Immature natural killer cell (primary cell): ENCODE data around the gene CENPH. TPM values are rescaled to one million over a fixed set of nuclear protein-coding genes. Genes with fewer than 3 reads are reported as not detected.
A peak's percentile ranks its signal among the peaks of the same experiment; 100 is the strongest.
"Not testable (repeated sequence)": the region's sequence is repeated elsewhere in the genome, so short reads cannot be mapped to it uniquely, and the experiment has no call there.

Experiments
- DNase-seq, 3 donors: peaks; one replicate each; pipeline ENCODE4 v3.0.0; 2022; ENCODE audit warnings: mixed read lengths in 1 of 3
- H3K27ac Mint-ChIP-seq, 6 donors: one replicate each; pipeline ENCODE4 v1.8.0; 2020; ENCODE audit warnings: mixed read lengths in 6 of 6, mild to moderate bottlenecking in 5 of 6, inconsistent platforms in 4 of 6, moderate library complexity in 3 of 6
- H3K27me3 Mint-ChIP-seq, 3 donors: one replicate each; pipeline ENCODE4 v1.8.0; 2020 to 2021; ENCODE audit warnings: low read depth in 3 of 3, mild to moderate bottlenecking in 3 of 3, mixed read lengths in 3 of 3, moderate library complexity in 3 of 3, inconsistent platforms in 1 of 3
- H3K36me3 Mint-ChIP-seq, 3 donors: one replicate each; pipeline ENCODE4 v1.8.0; 2020; ENCODE audit warnings: mixed read lengths in 3 of 3, inconsistent platforms in 2 of 3, mild to moderate bottlenecking in 2 of 3
- H3K4me1 Mint-ChIP-seq, 2 donors: one replicate each; pipeline ENCODE4 v1.8.0; 2020; ENCODE audit warnings: inconsistent platforms in 2 of 2, mild to moderate bottlenecking in 2 of 2, mixed read lengths in 2 of 2, moderate library complexity in 1 of 2
- H3K4me3 Mint-ChIP-seq, 5 donors: one replicate each; pipeline ENCODE4 v1.8.0; 2020; ENCODE audit warnings: mild to moderate bottlenecking in 5 of 5, mixed read lengths in 5 of 5, inconsistent platforms in 3 of 5, moderate library complexity in 3 of 5
- H3K9me3 Mint-ChIP-seq, 6 donors: one replicate each; pipeline ENCODE4 v1.8.0; 2020; ENCODE audit warnings: mild to moderate bottlenecking in 6 of 6, mixed read lengths in 6 of 6, inconsistent platforms in 4 of 6, moderate library complexity in 3 of 6
- polyA plus RNA-seq, 3 donors: library from polyadenylated mRNA; unstranded; fragments of 300-500 nt; fragmentation: Illumina TruSeq; gene quantifications; one replicate each; pipeline ENCODE4 v1.2.3, GENCODE V29; 2021

CENPH gene
- 1 to 10 TPM; 5.7 to 7.2 (median 6.4) TPM for polyA plus RNA-seq

GRCh38 chr5:69189162-69190086 is at the start of gene CENPH:
Gene CENPH, plus strand, starts transcription at chr5:69189583. Its CDS starts 52 bp downstream, at chr5:69189635.
- Mint-ChIP-seq H3K27ac (peak within 1 kb of the TSS; percentile 87 to 95 (median 92)), H3K27me3 (peaks cover 0 to 8% (median 1%) of the 10 kb centered on the region in 3 donors), H3K4me3 (peak within 1 kb of the TSS; percentile 92 to 96 (median 94)), H3K36me3 (peaks cover 0 to 4% (median 0%) of the 10 kb centered on the region in 3 donors), H3K9me3 (no peaks in the 10 kb centered on the region), H3K4me1 (peaks cover 15 to 20% of the 10 kb centered on the region in 2 donors)
- peak; percentile 89 to 91 (median 89) for DNase-seq

- not testable (repeated sequence) for H3K9me3 Mint-ChIP-seq, H3K36me3 Mint-ChIP-seq, H3K27ac Mint-ChIP-seq, H3K27me3 Mint-ChIP-seq, H3K4me3 Mint-ChIP-seq, DNase-seq, H3K4me1 Mint-ChIP-seq
Observed at GRCh38 chr5:69140239-69140638, 49.1 kb upstream of the CENPH start.

GRCh38 chr5:69140827-69141226 is 48.6 kb upstream of the CENPH start:
- H3K27ac Mint-ChIP-seq = no peak overlapping the region
- no peak for DNase-seq
- no peaks in the 10 kb centered on the region for H3K36me3 Mint-ChIP-seq
- no peaks in the 10 kb centered on the region for H3K4me1 Mint-ChIP-seq
- peaks cover 0 to 2% (median 0%) of the 10 kb centered on the region in 6 donors for H3K9me3 Mint-ChIP-seq
- H3K4me3 Mint-ChIP-seq = no peak overlapping the region
- H3K27me3 Mint-ChIP-seq = peaks cover 0 to 2% (median 2%) of the 10 kb centered on the region in 3 donors

GRCh38 chr5:69148576-69148975 is 40.8 kb upstream of the CENPH start:
- H3K9me3 Mint-ChIP-seq, H3K27me3 Mint-ChIP-seq, H3K36me3 Mint-ChIP-seq, DNase-seq, H3K27ac Mint-ChIP-seq, H3K4me1 Mint-ChIP-seq, H3K4me3 Mint-ChIP-seq: not testable (repeated sequence)

- Mint-ChIP-seq H3K4me3 (no peak overlapping the region), H3K36me3 (peaks cover 0 to 5% (median 0%) of the 10 kb centered on the region in 3 donors), H3K27ac (no peak overlapping the region), H3K9me3 (no peaks in the 10 kb centered on the region), H3K27me3 (peaks cover 0 to 6% (median 4%) of the 10 kb centered on the region in 3 donors), H3K4me1 (no peaks in the 10 kb centered on the region)
- DNase-seq = no peak
Observed at GRCh38 chr5:69148981-69149675, 40.3 kb upstream of the CENPH start.

GRCh38 chr5:69149676-69150010 is 39.7 kb upstream of the CENPH start:
- Mint-ChIP-seq H3K9me3 (no peaks in the 10 kb centered on the region), H3K27me3 (peaks cover 0 to 7% (median 4%) of the 10 kb centered on the region in 3 donors), H3K27ac (no peak overlapping the region), H3K4me3 (no peak overlapping the region), H3K36me3 (peaks cover 0 to 5% (median 0%) of the 10 kb centered on the region in 3 donors), H3K4me1 (no peaks in the 10 kb centered on the region)
- DNase-seq = no peak

- H3K4me3 Mint-ChIP-seq = no peak overlapping the region
- H3K36me3 Mint-ChIP-seq = peaks cover 0 to 5% (median 0%) of the 10 kb centered on the region in 3 donors
- H3K4me1 Mint-ChIP-seq = no peaks in the 10 kb centered on the region
- no peak overlapping the region for H3K27ac Mint-ChIP-seq
- peaks cover 0 to 5% (median 2%) of the 10 kb centered on the region in 3 donors for H3K27me3 Mint-ChIP-seq
- no peak for DNase-seq
- no peaks in the 10 kb centered on the region for H3K9me3 Mint-ChIP-seq
Observed at GRCh38 chr5:69152731-69153130, 36.7 kb upstream of the CENPH start.

- no peaks in the 10 kb centered on the region for H3K9me3 Mint-ChIP-seq
- peaks cover 0 to 5% (median 2%) of the 10 kb centered on the region in 3 donors for H3K27me3 Mint-ChIP-seq
- no peak overlapping the region for H3K4me3 Mint-ChIP-seq
- DNase-seq = no peak
- H3K36me3 Mint-ChIP-seq = no peaks in the 10 kb centered on the region
- H3K27ac Mint-ChIP-seq = no peak overlapping the region
- H3K4me1 Mint-ChIP-seq = no peaks in the 10 kb centered on the region
Observed at GRCh38 chr5:69156456-69156855, 32.9 kb upstream of the CENPH start.

GRCh38 chr5:69158039-69158438 is 31.3 kb upstream of the CENPH start:
- Mint-ChIP-seq H3K27ac (no peak overlapping the region), H3K27me3 (peaks cover 0 to 3% (median 2%) of the 10 kb centered on the region in 3 donors), H3K9me3 (no peaks in the 10 kb centered on the region), H3K36me3 (no peaks in the 10 kb centered on the region), H3K4me3 (no peak overlapping the region), H3K4me1 (no peaks in the 10 kb centered on the region)
- DNase-seq = no peak

- no peak for DNase-seq
- no peak overlapping the region for H3K4me3 Mint-ChIP-seq
- no peaks in the 10 kb centered on the region for H3K9me3 Mint-ChIP-seq
- H3K36me3 Mint-ChIP-seq = no peaks in the 10 kb centered on the region
- peaks cover 0 to 1% (median 0%) of the 10 kb centered on the region in 3 donors for H3K27me3 Mint-ChIP-seq
- H3K27ac Mint-ChIP-seq = no peak overlapping the region
- H3K4me1 Mint-ChIP-seq = peaks cover 0 to under 1% of the 10 kb centered on the region in 2 donors
Observed at GRCh38 chr5:69160651-69161050, 28.7 kb upstream of the CENPH start.

- H3K4me1 Mint-ChIP-seq = peaks cover 26 to 28% of the 10 kb centered on the region in 2 donors
- peak within 1 kb of the TSS; percentile 89 to 95 (median 93) for H3K4me3 Mint-ChIP-seq
- peak; percentile 96 to 97 (median 96) for DNase-seq
- H3K36me3 Mint-ChIP-seq = peaks cover 0 to 7% (median 4%) of the 10 kb centered on the region in 3 donors
- no peaks in the 10 kb centered on the region for H3K9me3 Mint-ChIP-seq
- peak within 1 kb of the TSS; percentile 76 to 89 (median 80) for H3K27ac Mint-ChIP-seq
- H3K27me3 Mint-ChIP-seq = peaks cover 4 to 9% (median 7%) of the 10 kb centered on the region in 3 donors
Observed at GRCh38 chr5:69166686-69167492, 22.5 kb upstream of the CENPH start, which contains the start of gene CCNB1. Gene CCNB1, plus strand, starts transcription at chr5:69167150. Its CDS starts 113 bp downstream, at chr5:69167263.

GRCh38 chr5:69167493-69167855 is 21.9 kb upstream of the CENPH start:
- Mint-ChIP-seq H3K9me3 (no peaks in the 10 kb centered on the region), H3K27ac (peak overlapping the region; percentile 76 to 89 (median 80)), H3K4me1 (peaks cover 26 to 28% of the 10 kb centered on the region in 2 donors), H3K4me3 (peak overlapping the region; percentile 89 to 95 (median 93)), H3K36me3 (peaks cover 0 to 7% (median 4%) of the 10 kb centered on the region in 3 donors), H3K27me3 (peaks cover 4 to 9% (median 7%) of the 10 kb centered on the region in 3 donors)
- no peak for DNase-seq

- H3K36me3 Mint-ChIP-seq = peaks cover 0 to 7% (median 4%) of the 10 kb centered on the region in 3 donors
- peaks cover 4 to 9% (median 7%) of the 10 kb centered on the region in 3 donors for H3K27me3 Mint-ChIP-seq
- no peaks in the 10 kb centered on the region for H3K9me3 Mint-ChIP-seq
- DNase-seq = peak in 1 of 3 donors; percentile 1
- H3K27ac Mint-ChIP-seq = peak overlapping the region in 3 of 6 donors; percentile 34 to 80 (median 76)
- peak overlapping the region; percentile 89 to 95 (median 93) for H3K4me3 Mint-ChIP-seq
- peaks cover 26 to 28% of the 10 kb centered on the region in 2 donors for H3K4me1 Mint-ChIP-seq
Observed at GRCh38 chr5:69167929-69168328, 21.5 kb upstream of the CENPH start.
